RWPE2 (cell line): ENCODE measurements around the gene TSPEAR.

ENCODE experiments used
- ATAC-seq: fragments of 200-7000 bp; cut with Tn5 transposase; 3 replicates; pipeline ENCODE4 v1.9.1; 2021; ENCODE audit warnings: low read depth
- DNase-seq: peaks from one replicate; pipeline ENCODE4 v3.0.0-alpha.2; 2020; ENCODE audit warnings: low spot score
- H3K27ac ChIP-seq: fragments of 450-650 bp; 2 replicates; pipeline ENCODE4 v1.5.1; 2017; ENCODE audit warnings: mild to moderate bottlenecking; ENCODE audit not compliant: poor library complexity, severe bottlenecking
- H3K27me3 ChIP-seq: fragments of 250-450 bp; sonication (Bioruptor Pico); 2 replicates; pipeline ENCODE4 v1.5.1; 2021; ENCODE audit warnings: mild to moderate bottlenecking, moderate library complexity; ENCODE audit not compliant: insufficient read depth, poor library complexity, severe bottlenecking
- H3K36me3 ChIP-seq: fragments of 250-450 bp; sonication (Bioruptor Pico); 2 replicates; pipeline ENCODE4 v1.5.1; 2020; ENCODE audit warnings: low read depth, mild to moderate bottlenecking, moderate library complexity
- H3K4me1 ChIP-seq: fragments of 250-450 bp; sonication (Bioruptor Pico); 2 replicates; pipeline ENCODE4 v1.5.1; 2021; ENCODE audit warnings: mild to moderate bottlenecking, moderate library complexity; ENCODE audit not compliant: insufficient read depth, poor library complexity, severe bottlenecking
- H3K4me3 ChIP-seq: fragments of 250-450 bp; sonication (Bioruptor Pico); 2 replicates; pipeline ENCODE4 v1.5.1; 2021; ENCODE audit warnings: mild to moderate bottlenecking, moderate library complexity; ENCODE audit not compliant: severe bottlenecking
- H3K9me3 ChIP-seq: fragments of 250-450 bp; sonication (Bioruptor Pico); 2 replicates; pipeline ENCODE4 v1.5.1; 2021; ENCODE audit warnings: mild to moderate bottlenecking, moderate library complexity; ENCODE audit not compliant: severe bottlenecking
- TF ChIP-seq, protein P1 (sequence below): fragments of 450-650 bp; IDR thresholded peaks from one replicate; pipeline ENCODE4 v1.5.1; 2017; ENCODE audit warnings: mild to moderate bottlenecking, moderate library complexity; ENCODE audit not compliant: poor library complexity, severe bottlenecking

Gene TSPEAR

DNA sequence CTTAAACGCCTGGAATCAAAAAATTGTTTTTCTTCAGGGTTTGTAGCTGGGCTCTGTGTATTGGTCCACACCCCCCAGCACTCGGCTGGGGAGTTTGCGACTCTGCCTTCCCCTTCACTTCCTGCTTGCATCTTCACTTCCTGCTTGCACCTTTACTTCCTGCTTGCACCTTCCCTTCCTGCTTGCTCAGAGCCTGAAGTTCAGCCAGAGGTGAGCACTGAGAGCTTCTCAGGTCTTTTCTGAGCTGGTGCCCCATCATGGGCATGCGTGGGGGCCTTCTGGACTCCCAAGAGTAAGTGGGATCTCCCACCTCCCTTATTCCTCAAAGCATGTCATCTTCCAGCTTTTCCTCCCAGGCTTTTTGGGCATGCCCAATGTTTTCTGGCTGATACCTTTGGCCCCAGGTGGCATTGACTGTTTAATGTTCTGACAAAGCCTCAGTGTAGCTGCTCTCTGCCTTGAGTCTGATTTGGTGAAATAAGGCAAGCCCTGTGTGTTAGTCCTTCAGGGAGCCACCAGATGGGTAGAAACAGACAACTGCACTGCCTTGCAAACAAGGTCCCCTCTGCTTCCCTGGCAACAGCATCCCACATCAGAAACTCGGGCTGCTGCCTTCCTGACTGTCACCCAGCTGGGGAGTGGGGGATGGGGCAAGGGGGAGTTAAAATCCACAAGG, 163.6 kb downstream of the TSPEAR start:
- Histone ChIP-seq H3K4me3 (no peak overlapping the region), H3K27ac (no peak overlapping the region), H3K36me3 (no peaks in the 10 kb centered on the region), H3K4me1 (peaks cover 10% of the 10 kb centered on the region), H3K9me3 (no peaks in the 10 kb centered on the region), H3K27me3 (no peaks in the 10 kb centered on the region)
- no peak for ATAC-seq
- TF ChIP-seq, protein P1, sequence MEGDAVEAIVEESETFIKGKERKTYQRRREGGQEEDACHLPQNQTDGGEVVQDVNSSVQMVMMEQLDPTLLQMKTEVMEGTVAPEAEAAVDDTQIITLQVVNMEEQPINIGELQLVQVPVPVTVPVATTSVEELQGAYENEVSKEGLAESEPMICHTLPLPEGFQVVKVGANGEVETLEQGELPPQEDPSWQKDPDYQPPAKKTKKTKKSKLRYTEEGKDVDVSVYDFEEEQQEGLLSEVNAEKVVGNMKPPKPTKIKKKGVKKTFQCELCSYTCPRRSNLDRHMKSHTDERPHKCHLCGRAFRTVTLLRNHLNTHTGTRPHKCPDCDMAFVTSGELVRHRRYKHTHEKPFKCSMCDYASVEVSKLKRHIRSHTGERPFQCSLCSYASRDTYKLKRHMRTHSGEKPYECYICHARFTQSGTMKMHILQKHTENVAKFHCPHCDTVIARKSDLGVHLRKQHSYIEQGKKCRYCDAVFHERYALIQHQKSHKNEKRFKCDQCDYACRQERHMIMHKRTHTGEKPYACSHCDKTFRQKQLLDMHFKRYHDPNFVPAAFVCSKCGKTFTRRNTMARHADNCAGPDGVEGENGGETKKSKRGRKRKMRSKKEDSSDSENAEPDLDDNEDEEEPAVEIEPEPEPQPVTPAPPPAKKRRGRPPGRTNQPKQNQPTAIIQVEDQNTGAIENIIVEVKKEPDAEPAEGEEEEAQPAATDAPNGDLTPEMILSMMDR = no peak
- no peak for DNase-seq

DNA sequence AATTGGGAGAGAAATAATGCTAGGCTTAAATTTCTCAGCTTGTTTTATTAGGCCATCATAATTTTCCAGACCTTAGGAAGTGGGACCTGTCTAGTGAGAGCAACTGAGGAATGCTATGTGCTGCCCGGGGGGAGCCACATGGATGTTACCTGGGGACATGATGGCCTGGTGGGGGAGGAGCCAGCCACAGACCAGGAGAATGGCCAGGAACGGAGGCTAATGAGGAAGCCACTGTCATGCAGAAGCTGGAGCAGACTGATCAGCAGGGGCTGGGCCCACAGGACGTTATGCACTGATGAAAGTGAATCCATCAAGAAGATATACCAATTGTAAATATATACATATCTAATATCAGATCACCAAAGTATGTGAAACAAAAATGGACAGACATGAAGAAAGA, 166.8 kb downstream of the TSPEAR start:
- Histone ChIP-seq H3K4me1 (peaks cover 10% of the 10 kb centered on the region), H3K27ac (no peak overlapping the region), H3K9me3 (no peaks in the 10 kb centered on the region), H3K36me3 (no peaks in the 10 kb centered on the region), H3K4me3 (no peak overlapping the region), H3K27me3 (no peaks in the 10 kb centered on the region)
- DNase-seq = no peak
- TF ChIP-seq, protein P1 = no peak
- no peak for ATAC-seq

DNA sequence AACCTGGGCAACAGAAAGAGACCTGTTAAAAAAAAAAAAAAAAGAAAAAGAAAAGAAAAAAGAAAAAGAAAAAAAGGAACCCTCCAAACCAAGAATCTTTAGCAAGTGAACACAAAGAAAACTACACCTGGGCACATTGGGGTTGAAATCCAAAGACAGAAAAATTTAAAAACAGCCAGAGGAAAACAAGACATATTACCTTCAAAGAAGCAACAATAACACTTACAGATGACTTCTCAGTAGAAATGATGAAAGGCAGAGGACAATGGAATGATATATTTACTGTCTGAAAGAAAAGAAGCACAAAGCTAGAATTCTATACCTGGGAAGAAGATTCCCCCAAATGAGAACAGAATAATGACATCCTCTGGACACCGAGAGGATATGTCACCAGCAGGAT, 168.7 kb downstream of the TSPEAR start:
- no peaks in the 10 kb centered on the region for H3K4me1 ChIP-seq
- H3K27me3 ChIP-seq = no peaks in the 10 kb centered on the region
- ATAC-seq = no peak

DNA sequence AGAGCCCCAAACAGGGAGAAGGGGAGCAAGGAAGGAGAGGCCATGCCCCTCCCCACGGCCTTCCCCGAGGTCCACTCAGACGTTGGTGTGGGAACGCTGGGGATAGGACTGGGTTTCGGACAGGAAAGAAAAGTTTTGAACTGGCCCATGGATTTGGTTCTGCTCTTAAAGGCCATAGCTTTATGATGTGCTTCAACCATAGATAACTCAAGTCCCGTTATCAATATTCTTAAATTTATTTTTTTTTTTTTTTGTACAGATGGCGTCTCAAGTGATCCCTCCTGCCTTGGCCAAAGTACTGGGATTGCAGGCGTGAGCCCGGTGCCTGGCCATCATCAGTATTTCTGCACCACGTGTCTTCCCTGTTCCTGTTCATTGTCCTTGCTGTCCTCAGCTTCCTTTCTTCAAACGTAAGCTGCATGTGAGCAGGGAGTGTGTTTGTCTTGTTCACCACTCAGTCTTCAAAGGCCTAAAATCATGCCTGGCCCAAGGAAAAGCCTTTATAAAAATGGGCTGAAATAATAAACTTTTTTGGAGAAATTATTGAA, 170.6 kb downstream of the TSPEAR start:
- Histone ChIP-seq H3K36me3 (no peaks in the 10 kb centered on the region), H3K9me3 (no peaks in the 10 kb centered on the region), H3K27me3 (no peaks in the 10 kb centered on the region), H3K27ac (no peak overlapping the region), H3K4me3 (no peak overlapping the region), H3K4me1 (no peaks in the 10 kb centered on the region)
- TF ChIP-seq, protein P1 = no peak
- no peak for DNase-seq
- no peak for ATAC-seq

More for the DNA sequence above, 168.7 kb downstream of the TSPEAR start:
- Histone ChIP-seq H3K27ac (no peak overlapping the region), H3K36me3 (no peaks in the 10 kb centered on the region), H3K4me3 (no peak overlapping the region), H3K9me3 (no peaks in the 10 kb centered on the region)
- no peak for DNase-seq
- TF ChIP-seq, protein P1 = no peak
